GM12878 (cell line): Measurements from ENCODE around the gene BTNL8. TPM values are rescaled to one million over a fixed set of nuclear protein-coding genes. Genes with fewer than 3 reads are reported as not detected.

Experiments
- ATAC-seq: fragments of 200-7000 bp; cut with Tn5 transposase; 3 replicates; pipeline ENCODE4 v1.9.1; 2020; ENCODE audit warnings: mild to moderate bottlenecking, moderate library complexity
- BruUV-seq: library from RNA; stranded (reverse); fragments of 400-500 nt; replicated peaks from 2 replicates; lab custom pipeline; 2021; lab: Mats Ljungman, UMichigan
- CTCF ChIA-PET: fragments of 300-600 bp; sonication (Branson Sonifier 250); formaldehyde crosslinking; extraction: SDS; loops from one replicate; lab custom pipeline; 2021; ENCODE audit warnings: inconsistent platforms; lab: Yijun Ruan, JAX
- POLR2A ChIA-PET: fragments of 350-600 bp; formaldehyde crosslinking; extraction: SDS; loops from one replicate; lab custom pipeline; 2021; ENCODE audit warnings: inconsistent platforms; lab: Charles Lee
- RAD21 ChIA-PET: fragments of 300-600 bp; sonication (Branson Sonifier 250); formaldehyde crosslinking; loops from one replicate; lab custom pipeline; 2023; ENCODE audit warnings: antibody characterized with exemption; ENCODE audit not compliant: unreplicated experiment; lab: Charles Lee
- SMC1A ChIA-PET: fragments of 300-600 bp; sonication (Branson Sonifier 250); formaldehyde crosslinking; loops from one replicate; lab custom pipeline; 2023; ENCODE audit not compliant: unreplicated experiment, uncharacterized antibody; lab: Charles Lee
- DNase-seq: peaks from one replicate; pipeline ENCODE4 v3.0.0-alpha.2; 2011; ENCODE audit warnings: low read depth, low spot score
- FAIRE-seq: peaks from 3 replicates; lab custom pipeline; 2011; peaks lifted over from hg19 to GRCh38; lab: Jason Lieb, UNC
- H2AFZ ChIP-seq: 2 replicates; pipeline ENCODE4 v1.6.0; 2011; ENCODE audit warnings: low read depth, low read length, control low read depth; ENCODE audit not compliant: control insufficient read depth
- H3K27ac ChIP-seq: 2 replicates; pipeline ENCODE4 v1.5.1; 2011; ENCODE audit warnings: control low read depth; ENCODE audit not compliant: control insufficient read depth, insufficient read depth
- H3K27me3 ChIP-seq, 2 experiments: replicated peaks in 1 of 2; 2 replicates each; pipeline versions ENCODE4 v1.6.0 to v1.6.1; 2011; ENCODE audit warnings: low read length in 1 of 2; ENCODE audit not compliant: control insufficient read depth in 2 of 2, insufficient read depth in 2 of 2
- H3K36me3 ChIP-seq, 2 experiments: 2 replicates each; pipeline ENCODE4 v1.5.1; 2011; ENCODE audit warnings: low read length in 1 of 2; ENCODE audit not compliant: control insufficient read depth in 2 of 2, insufficient read depth in 2 of 2
- H3K4me1 ChIP-seq: 2 replicates; pipeline ENCODE4 v1.6.1; 2011; ENCODE audit warnings: mild to moderate bottlenecking, low read length, moderate library complexity, mixed read lengths; ENCODE audit not compliant: control insufficient read depth, insufficient read depth
- H3K4me2 ChIP-seq: 2 replicates; pipeline ENCODE4 v1.6.0; 2011; ENCODE audit warnings: control low read depth; ENCODE audit not compliant: control insufficient read depth, insufficient read depth
- H3K4me3 ChIP-seq: fragments of 200-600 bp; sonication (generic); 2 replicates; pipeline ENCODE4 v1.5.1; 2016
- H3K79me2 ChIP-seq: 2 replicates; pipeline ENCODE4 v1.6.0; 2011; ENCODE audit warnings: low read length; ENCODE audit not compliant: control insufficient read depth, insufficient read depth
- H3K9ac ChIP-seq: 2 replicates; pipeline ENCODE4 v1.8.0; 2011; ENCODE audit warnings: low read length, control low read depth, mixed read lengths; ENCODE audit not compliant: control insufficient read depth, insufficient read depth
- H3K9me3 ChIP-seq: replicated peaks from 3 replicates; pipeline ENCODE4 v1.5.1; 2011; ENCODE audit warnings: mild to moderate bottlenecking, low read length; ENCODE audit not compliant: control insufficient read depth, insufficient read depth
- H4K20me1 ChIP-seq: 2 replicates; pipeline ENCODE4 v1.6.0; 2011; ENCODE audit not compliant: control insufficient read depth, insufficient read depth
- STAT1 ChIP-seq: fragments of 450-650 bp; conservative IDR thresholded peaks from 2 replicates; pipeline ENCODE4 v1.6.1; 2014; ENCODE audit warnings: antibody characterized with exemption, mild to moderate bottlenecking
- WGBS: methylation state at CpG from one replicate; pipeline ENCODE4 v1.1.6; 2016; ENCODE audit warnings: low lambda C conversion rate; ENCODE audit not compliant: insufficient replicate concordance, insufficient coverage; ENCODE audit errors: missing lambda C conversion rate; 5-methylcytosine and 5-hydroxymethylcytosine counted together
- in situ Hi-C: fragments of 300-500 bp; cut with MboI; formaldehyde crosslinking; loops from 9 replicates; pipeline ENCODE4 v1.14.3; 2018; ENCODE audit warnings: mixed read lengths
- intact Hi-C: fragments of 100-400 bp; cut with micrococcal nuclease; formaldehyde crosslinking; loops from one replicate; pipeline ENCODE4 v1.14.2; 2022; ENCODE audit not compliant: unreplicated experiment
- polyA plus RNA-seq, 11 experiments: library from polyadenylated mRNA; depleted of rRNA in 4 of 11; unstranded in 6 of 11; stranded (reverse) in 5 of 11; fragments of >200 nt; fragmentation: Nextera tagmentation in 4 of 11; fragmentation: Illumina TruSeq in 1 of 11; extraction: Ambion mirVana in 4 of 11; extraction: Trizol in 1 of 11; gene quantifications; 1 replicate in 1 of 11; 2 replicates in 10 of 11; pipeline versions ENCODE4 v1.2.1 to v1.2.3, GENCODE V29; 2011 to 2016; ENCODE audit warnings: inconsistent platforms in 2 of 11, missing spikeins in 2 of 11, low read depth in 1 of 11
- small RNA-seq: library from RNA; depleted of rRNA; stranded (forward); fragments of <200 nt; gene quantifications from one replicate; pipeline ENCODE3, GENCODE V24; 2014
- total RNA-seq, 4 experiments: library from RNA; depleted of rRNA in 3 of 4; stranded (reverse); fragments of >200 nt in 3 of 4; fragmentation: Illumina TruSeq in 1 of 4; extraction: Trizol in 1 of 4; gene quantifications; 2 replicates each; pipeline versions ENCODE4 v1.2.1 to v1.2.3, GENCODE V29; 2013 to 2021

BTNL8 gene
- total and polyA plus RNA-seq, 10 of the 15 experiments (the other 5 are each of a cell fraction or from before 2014, with no cell fraction given) = 0.13 to 3.4 (median 0.26) TPM; not detected in 2

DNA sequence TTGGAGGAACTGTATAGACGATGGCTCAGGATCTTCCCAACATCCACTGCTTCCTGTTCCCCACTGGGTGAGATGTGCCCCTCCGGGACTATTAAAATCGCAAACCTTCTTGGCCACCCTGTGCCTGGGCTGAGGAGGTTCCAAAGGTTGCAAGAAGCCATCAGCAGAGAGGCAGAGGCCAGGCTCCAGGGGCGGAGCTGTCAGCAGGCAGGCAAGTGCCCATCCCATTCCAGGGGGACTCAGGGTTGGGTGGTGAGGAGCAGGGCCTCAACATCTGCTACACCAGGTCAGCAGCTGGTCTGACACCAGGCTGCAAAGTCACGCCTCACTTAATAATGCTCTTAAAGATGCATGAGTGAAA is 91.9 kb downstream of the BTNL8 start:
- intact Hi-C loops = no loop called here

More for the DNA sequence above, 91.9 kb downstream of the BTNL8 start:
- DNase-seq (no peak), ATAC-seq (no peak), FAIRE-seq (no peak)
- no peak overlapping the region for H3K4me2 ChIP-seq
- no TSS peak for BruUV-seq
- no peaks in the 10 kb centered on the region for H3K36me3 ChIP-seq
- ChIA-PET POLR2A (no interaction called here), SMC1A (interaction anchor here (0.6 to 2.4 kb wide), 3 partner anchors 15 to 224 kb away, joined by 3 to 8 read pairs (median 4); no protein-coding TSS in a partner anchor), CTCF (no interaction called here), RAD21 (no interaction called here)
- no peak overlapping the region for H2AFZ ChIP-seq
- H4K20me1 ChIP-seq = no peaks in the 10 kb centered on the region
- 61% methylated on average over 5 of the region's 5 CpGs for WGBS
- TF ChIP-seq STAT1 = no peak
- H3K4me3 ChIP-seq = no peak overlapping the region
- H3K27me3 ChIP-seq = no peaks in the 10 kb centered on the region
- no peaks in the 10 kb centered on the region; the same call in 1 of the 2 replicates for H3K4me1 ChIP-seq
- in situ Hi-C loops = no loop called here
- no peak overlapping the region for H3K9ac ChIP-seq
- H3K27ac ChIP-seq = no peak overlapping the region
- no peaks in the 10 kb centered on the region; the same call in 2 of the 3 replicates for H3K9me3 ChIP-seq
- H3K79me2 ChIP-seq = no peaks in the 10 kb centered on the region

Small RNA genes within 50 kb of the gene (small RNA-seq; reads per million reads assigned to genes)
- gene RF00019 (not detected), gene RPS29P12 (not detected)

Other genes with a start within 250 kb of the BTNL8 start
Only the 7 nearest of the 8 such genes appear.
- gene OR2Y1, start 159.1 kb upstream of the BTNL8 start, total RNA-seq (2014; rRNA removed) = not detected in 2 replicates
- gene OR2Y1, start 159.1 kb upstream of the BTNL8 start, total RNA-seq (2014; rRNA removed; fragmentation: Illumina TruSeq; extraction: Trizol) = not detected in 2 replicates
- gene OR2Y1, start 159.1 kb upstream of the BTNL8 start, total RNA-seq (2021) = not detected in 2 replicates
- not detected in 2 replicates for gene OR2Y1, start 159.1 kb upstream of the BTNL8 start, polyA plus RNA-seq (2011; rRNA removed)
- not detected in 2 replicates for gene OR2Y1, start 159.1 kb upstream of the BTNL8 start, polyA plus RNA-seq (2014; fragmentation: Illumina TruSeq; extraction: Trizol)
- gene OR2Y1, start 159.1 kb upstream of the BTNL8 start, polyA plus RNA-seq (2014; fragmentation: Nextera tagmentation; extraction: Ambion mirVana) = not detected
- gene OR2Y1, start 159.1 kb upstream of the BTNL8 start, polyA plus RNA-seq (2014; rRNA removed) = not detected in 2 replicates
- gene OR2Y1, start 159.1 kb upstream of the BTNL8 start, polyA plus RNA-seq (2016; fragmentation: Nextera tagmentation; extraction: Ambion mirVana) = not detected
- gene MGAT1, start 96.4 kb upstream of the BTNL8 start, total RNA-seq (2014; rRNA removed) = 44.6 and 50.7 TPM in 2 replicates
- gene MGAT1, start 96.4 kb upstream of the BTNL8 start, total RNA-seq (2014; rRNA removed; fragmentation: Illumina TruSeq; extraction: Trizol) = 32.5 and 33.6 TPM in 2 replicates
- 76.4 and 82.3 TPM in 2 replicates for gene MGAT1, start 96.4 kb upstream of the BTNL8 start, total RNA-seq (2021)
- gene MGAT1, start 96.4 kb upstream of the BTNL8 start, polyA plus RNA-seq (2011; rRNA removed) = 74.1 and 88.4 TPM in 2 replicates
- gene MGAT1, start 96.4 kb upstream of the BTNL8 start, polyA plus RNA-seq (2014; fragmentation: Illumina TruSeq; extraction: Trizol) = 32.3 and 38.1 TPM in 2 replicates
- gene MGAT1, start 96.4 kb upstream of the BTNL8 start, polyA plus RNA-seq (2014; fragmentation: Nextera tagmentation; extraction: Ambion mirVana) = 1 to 10 TPM; 3.1 to 7.7 TPM
- gene MGAT1, start 96.4 kb upstream of the BTNL8 start, polyA plus RNA-seq (2014; rRNA removed) = 74.7 and 90.4 TPM in 2 replicates
- gene MGAT1, start 96.4 kb upstream of the BTNL8 start, polyA plus RNA-seq (2016; fragmentation: Nextera tagmentation; extraction: Ambion mirVana) = 10 to 100 TPM; 75.2 to 85.9 TPM
- gene ZFP62, start 37.9 kb upstream of the BTNL8 start, total RNA-seq (2014; rRNA removed) = 19.6 and 24.0 TPM in 2 replicates
- gene ZFP62, start 37.9 kb upstream of the BTNL8 start, total RNA-seq (2014; rRNA removed; fragmentation: Illumina TruSeq; extraction: Trizol) = 26.8 and 27.4 TPM in 2 replicates
- 20.3 and 24.8 TPM in 2 replicates for gene ZFP62, start 37.9 kb upstream of the BTNL8 start, total RNA-seq (2021)
- 39.7 and 69.5 TPM in 2 replicates for gene ZFP62, start 37.9 kb upstream of the BTNL8 start, polyA plus RNA-seq (2011; rRNA removed)
- 21.8 and 32.2 TPM in 2 replicates for gene ZFP62, start 37.9 kb upstream of the BTNL8 start, polyA plus RNA-seq (2014; fragmentation: Illumina TruSeq; extraction: Trizol)
- gene ZFP62, start 37.9 kb upstream of the BTNL8 start, polyA plus RNA-seq (2014; fragmentation: Nextera tagmentation; extraction: Ambion mirVana) = 10 to 100 TPM in 1 of 2 experiments, 1 to 10 TPM in 1; 9.2 to 16.4 TPM
- 14.8 and 17.1 TPM in 2 replicates for gene ZFP62, start 37.9 kb upstream of the BTNL8 start, polyA plus RNA-seq (2014; rRNA removed)
- gene ZFP62, start 37.9 kb upstream of the BTNL8 start, polyA plus RNA-seq (2016; fragmentation: Nextera tagmentation; extraction: Ambion mirVana) = 10 to 100 TPM; 24.6 to 26.0 TPM
- not detected in 2 replicates for gene BTNL3, start 89.7 kb downstream of the BTNL8 start, total RNA-seq (2014; rRNA removed)
- not detected in 2 replicates for gene BTNL3, start 89.7 kb downstream of the BTNL8 start, total RNA-seq (2014; rRNA removed; fragmentation: Illumina TruSeq; extraction: Trizol)
- not detected in 2 replicates for gene BTNL3, start 89.7 kb downstream of the BTNL8 start, total RNA-seq (2021)
- 0.39 and 0.43 TPM in 2 replicates for gene BTNL3, start 89.7 kb downstream of the BTNL8 start, polyA plus RNA-seq (2011; rRNA removed)
- gene BTNL3, start 89.7 kb downstream of the BTNL8 start, polyA plus RNA-seq (2014; fragmentation: Illumina TruSeq; extraction: Trizol) = not detected in 2 replicates
- not detected for gene BTNL3, start 89.7 kb downstream of the BTNL8 start, polyA plus RNA-seq (2014; fragmentation: Nextera tagmentation; extraction: Ambion mirVana)
- gene BTNL3, start 89.7 kb downstream of the BTNL8 start, polyA plus RNA-seq (2014; rRNA removed) = not detected in 2 replicates
- gene BTNL3, start 89.7 kb downstream of the BTNL8 start, polyA plus RNA-seq (2016; fragmentation: Nextera tagmentation; extraction: Ambion mirVana) = not detected
- 0.06 and 0.16 TPM in 2 replicates for gene BTNL9, start 141.1 kb downstream of the BTNL8 start, total RNA-seq (2014; rRNA removed)
- not detected in 2 replicates for gene BTNL9, start 141.1 kb downstream of the BTNL8 start, total RNA-seq (2014; rRNA removed; fragmentation: Illumina TruSeq; extraction: Trizol)
- 0.05 and 0.08 TPM in 2 replicates for gene BTNL9, start 141.1 kb downstream of the BTNL8 start, total RNA-seq (2021)
- 12.3 and 16.5 TPM in 2 replicates for gene BTNL9, start 141.1 kb downstream of the BTNL8 start, polyA plus RNA-seq (2011; rRNA removed)
- gene BTNL9, start 141.1 kb downstream of the BTNL8 start, polyA plus RNA-seq (2014; fragmentation: Illumina TruSeq; extraction: Trizol) = 0.24 TPM in 1 of 2 replicates, not detected in the other
- gene BTNL9, start 141.1 kb downstream of the BTNL8 start, polyA plus RNA-seq (2014; fragmentation: Nextera tagmentation; extraction: Ambion mirVana) = not detected
- gene BTNL9, start 141.1 kb downstream of the BTNL8 start, polyA plus RNA-seq (2014; rRNA removed) = 0.01 and 0.38 TPM in 2 replicates
- not detected for gene BTNL9, start 141.1 kb downstream of the BTNL8 start, polyA plus RNA-seq (2016; fragmentation: Nextera tagmentation; extraction: Ambion mirVana)
- 0.05 TPM in 1 of 2 replicates, not detected in the other for gene OR2V1, start 232.0 kb downstream of the BTNL8 start, total RNA-seq (2014; rRNA removed)
- not detected in 2 replicates for gene OR2V1, start 232.0 kb downstream of the BTNL8 start, total RNA-seq (2014; rRNA removed; fragmentation: Illumina TruSeq; extraction: Trizol)
- gene OR2V1, start 232.0 kb downstream of the BTNL8 start, total RNA-seq (2021) = not detected in 2 replicates
- 3.2 and 4.4 TPM in 2 replicates for gene OR2V1, start 232.0 kb downstream of the BTNL8 start, polyA plus RNA-seq (2011; rRNA removed)
- gene OR2V1, start 232.0 kb downstream of the BTNL8 start, polyA plus RNA-seq (2014; fragmentation: Illumina TruSeq; extraction: Trizol) = not detected in 2 replicates
- gene OR2V1, start 232.0 kb downstream of the BTNL8 start, polyA plus RNA-seq (2014; fragmentation: Nextera tagmentation; extraction: Ambion mirVana) = not detected
- gene OR2V1, start 232.0 kb downstream of the BTNL8 start, polyA plus RNA-seq (2014; rRNA removed) = not detected in 2 replicates
- gene OR2V1, start 232.0 kb downstream of the BTNL8 start, polyA plus RNA-seq (2016; fragmentation: Nextera tagmentation; extraction: Ambion mirVana) = under 1 TPM in 1 of 2 experiments, not detected in 1; 0.20 TPM
- gene OR2V2, start 248.4 kb downstream of the BTNL8 start, total RNA-seq (2014; rRNA removed) = not detected in 2 replicates
- not detected in 2 replicates for gene OR2V2, start 248.4 kb downstream of the BTNL8 start, total RNA-seq (2014; rRNA removed; fragmentation: Illumina TruSeq; extraction: Trizol)
- not detected in 2 replicates for gene OR2V2, start 248.4 kb downstream of the BTNL8 start, total RNA-seq (2021)
- gene OR2V2, start 248.4 kb downstream of the BTNL8 start, polyA plus RNA-seq (2011; rRNA removed) = 0.14 and 0.26 TPM in 2 replicates
- gene OR2V2, start 248.4 kb downstream of the BTNL8 start, polyA plus RNA-seq (2014; fragmentation: Illumina TruSeq; extraction: Trizol) = 0.11 TPM in 1 of 2 replicates, not detected in the other
- gene OR2V2, start 248.4 kb downstream of the BTNL8 start, polyA plus RNA-seq (2014; fragmentation: Nextera tagmentation; extraction: Ambion mirVana) = not detected
- not detected in 2 replicates for gene OR2V2, start 248.4 kb downstream of the BTNL8 start, polyA plus RNA-seq (2014; rRNA removed)
- gene OR2V2, start 248.4 kb downstream of the BTNL8 start, polyA plus RNA-seq (2016; fragmentation: Nextera tagmentation; extraction: Ambion mirVana) = not detected